ENCODE data around the gene MOSMO.

DNA sequence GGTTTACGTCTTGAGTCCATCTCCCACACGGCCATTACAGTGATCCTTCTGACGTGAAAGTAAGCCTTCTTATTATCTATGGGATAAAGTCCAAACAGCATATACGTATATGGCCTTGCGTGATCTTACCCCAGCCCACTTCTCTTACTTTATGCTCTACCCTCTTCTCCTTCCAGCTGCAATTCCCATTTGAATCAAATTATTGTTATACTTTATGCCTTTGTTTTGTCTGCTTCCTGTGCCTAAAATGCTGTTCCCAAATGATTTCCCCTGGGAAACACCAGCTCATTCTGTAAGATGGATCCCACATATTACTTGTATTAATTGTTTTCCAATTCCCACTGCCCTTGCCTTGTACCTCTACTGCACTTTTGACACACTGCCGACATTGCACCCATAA is 43.6 kb upstream of the MOSMO start:
- TF ChIP-seq POLR2AphosphoS5 (IDR thresholded peaks at IDR 0.05) (no peak), CTCF (IDR thresholded peaks at IDR 0.05 in 8 of 11, conservative IDR thresholded peaks at IDR 0.05 in 3 of 11) (no peak)
